H1 (cell line): ENCODE results near the gene PML. TPM values are rescaled to one million over a fixed set of nuclear protein-coding genes. Genes with fewer than 3 reads are reported as not detected.

Source experiments
- CTCF ChIA-PET: fragments of 300-600 bp; sonication (Branson Sonifier 250); formaldehyde crosslinking; loops from one replicate; lab custom pipeline; 2021; ENCODE audit not compliant: partially characterized antibody; lab: Charles Lee
- POLR2A ChIA-PET: fragments of 300-600 bp; sonication (Branson Sonifier 250); formaldehyde crosslinking; loops from one replicate; lab custom pipeline; 2021; ENCODE audit warnings: inconsistent platforms; ENCODE audit not compliant: partially characterized antibody; lab: Charles Lee
- DNase-seq, 2 experiments: peaks; one replicate each; pipeline versions ENCODE4 v3.0.0 to v3.0.0-alpha.2; 2010 to 2022; ENCODE audit warnings: low spot score in 2 of 2, low read depth in 1 of 2, mixed read lengths in 1 of 2
- FAIRE-seq: peaks from 2 replicates; lab custom pipeline; 2011; peaks lifted over from hg19 to GRCh38; lab: Jason Lieb, UNC
- H2AFZ ChIP-seq: 2 replicates; pipeline ENCODE4 v1.8.1; 2012; ENCODE audit warnings: low read length, inconsistent platforms
- H2AK5ac ChIP-seq: 2 replicates; pipeline ENCODE4 v1.6.1; 2013; ENCODE audit warnings: low read depth, low read length
- H2BK120ac ChIP-seq: replicated peaks from 2 replicates; pipeline ENCODE3; 2013; ENCODE audit warnings: low read depth, low read length, inconsistent platforms
- H2BK12ac ChIP-seq: 2 replicates; pipeline ENCODE4 v1.6.1; 2013; ENCODE audit warnings: low read depth, low read length
- H2BK15ac ChIP-seq: 2 replicates; pipeline ENCODE4 v1.6.1; 2013; ENCODE audit warnings: low read length
- H2BK20ac ChIP-seq: 2 replicates; pipeline ENCODE4 v1.6.1; 2013; ENCODE audit warnings: low read length
- H2BK5ac ChIP-seq: 2 replicates; pipeline ENCODE4 v1.6.1; 2013; ENCODE audit warnings: low read depth, low read length
- H3K14ac ChIP-seq: 2 replicates; pipeline ENCODE4 v1.6.1; 2013; ENCODE audit warnings: inconsistent platforms; ENCODE audit not compliant: insufficient read length
- H3K18ac ChIP-seq: 2 replicates; pipeline ENCODE4 v1.6.1; 2013; ENCODE audit warnings: low read length; ENCODE audit errors: extremely low read depth
- H3K23ac ChIP-seq: 2 replicates; pipeline ENCODE4 v1.6.1; 2013; ENCODE audit warnings: inconsistent platforms; ENCODE audit not compliant: insufficient read length
- H3K23me2 ChIP-seq: 2 replicates; pipeline ENCODE4 v1.6.1; 2013; ENCODE audit warnings: low read depth, low read length
- H3K27ac ChIP-seq: 2 replicates; pipeline ENCODE4 v1.6.1; 2011; ENCODE audit warnings: low read depth, low read length, inconsistent platforms
- H3K27me3 ChIP-seq, 4 experiments: replicated peaks in 1 of 4; 1 replicate in 1 of 4; 2 replicates in 3 of 4; pipeline versions ENCODE4 v1.6.1 to v1.8.1; 2011 to 2013; ENCODE audit warnings: low read length in 3 of 4, mild to moderate bottlenecking in 3 of 4, inconsistent platforms in 2 of 4, mixed read lengths in 2 of 4, moderate library complexity in 1 of 4; ENCODE audit not compliant: control insufficient read depth in 3 of 4, insufficient read depth in 3 of 4; ENCODE audit errors: extremely low read depth in 1 of 4
- H3K36me3 ChIP-seq, 4 experiments: 2 replicates each; pipeline versions ENCODE4 v1.6.1 to v1.8.1; 2011 to 2013; ENCODE audit warnings: mild to moderate bottlenecking in 4 of 4, low read length in 3 of 4, moderate library complexity in 2 of 4, control low read depth in 1 of 4, inconsistent platforms in 1 of 4; ENCODE audit not compliant: insufficient read depth in 4 of 4, control insufficient read depth in 2 of 4
- H3K4ac ChIP-seq: replicated peaks from 2 replicates; pipeline ENCODE3; 2013; ENCODE audit warnings: low read length, low read depth, mixed read lengths, inconsistent platforms; ENCODE audit not compliant: insufficient read length
- H3K4me1 ChIP-seq, 4 experiments: replicated peaks in 1 of 4; 1 replicate in 1 of 4; 2 replicates in 3 of 4; pipeline versions ENCODE4 v1.6.1 to v1.8.1; 2011 to 2013; ENCODE audit warnings: low read length in 3 of 4, inconsistent platforms in 2 of 4, mixed read lengths in 1 of 4; ENCODE audit not compliant: insufficient read depth in 4 of 4, control insufficient read depth in 3 of 4
- H3K4me2 ChIP-seq, 2 experiments: 2 replicates each; pipeline versions ENCODE4 v1.6.1 to v1.8.1; 2011 to 2013; ENCODE audit warnings: low read depth in 2 of 2, low read length in 2 of 2, control low read depth in 1 of 2, inconsistent platforms in 1 of 2, mild to moderate bottlenecking in 1 of 2; ENCODE audit not compliant: insufficient read depth in 1 of 2
- H3K4me3 ChIP-seq, 4 experiments: fragments of 200-600, 300-600 bp in 1 of 4; sonication (generic), shearing (Covaris generic), sonication (Bioruptor Twin) in 1 of 4; 2 replicates each; pipeline versions ENCODE4 v1.5.1 to v1.8.1; 2011 to 2016; ENCODE audit warnings: low read length in 4 of 4, low read depth in 3 of 4, control low read depth in 2 of 4, inconsistent platforms in 2 of 4, mild to moderate bottlenecking in 2 of 4, mixed read lengths in 1 of 4, moderate library complexity in 1 of 4; ENCODE audit not compliant: insufficient read depth in 2 of 4; ENCODE audit errors: extremely low read depth in 1 of 4
- H3K56ac ChIP-seq: replicated peaks from 2 replicates; pipeline ENCODE3; 2013; ENCODE audit warnings: low read depth, mild to moderate bottlenecking, mixed read lengths, low read length, inconsistent platforms; ENCODE audit not compliant: insufficient read length
- H3K79me1 ChIP-seq: 2 replicates; pipeline ENCODE4 v1.6.1; 2013; ENCODE audit warnings: low read depth, low read length, control low read depth
- H3K79me2 ChIP-seq, 2 experiments: 2 replicates each; pipeline versions ENCODE4 v1.6.1 to v1.8.1; 2012 to 2013; ENCODE audit warnings: low read length in 2 of 2, mild to moderate bottlenecking in 2 of 2, inconsistent platforms in 1 of 2; ENCODE audit not compliant: insufficient read depth in 2 of 2, control insufficient read depth in 1 of 2
- H3K9ac ChIP-seq, 4 experiments: replicated peaks in 1 of 4; 1 replicate in 1 of 4; 2 replicates in 3 of 4; pipeline versions ENCODE4 v1.6.1 to v1.8.1; 2011 to 2013; ENCODE audit warnings: low read depth in 3 of 4, low read length in 3 of 4, control low read depth in 2 of 4, mild to moderate bottlenecking in 2 of 4, moderate library complexity in 2 of 4, inconsistent platforms in 1 of 4; ENCODE audit errors: extremely low read depth in 1 of 4
- H3K9me3 ChIP-seq, 2 experiments: 2 replicates each; pipeline versions ENCODE4 v1.6.1 to v1.8.1; 2012 to 2013; ENCODE audit warnings: mild to moderate bottlenecking in 2 of 2, moderate library complexity in 2 of 2, control low read depth in 1 of 2, inconsistent platforms in 1 of 2, low read depth in 1 of 2, low read length in 1 of 2, mixed read lengths in 1 of 2; ENCODE audit not compliant: insufficient read depth in 2 of 2
- H4K20me1 ChIP-seq, 2 experiments: replicated peaks in 1 of 2; 2 replicates each; pipeline versions ENCODE3 to v1.8.1; 2011 to 2013; ENCODE audit warnings: inconsistent platforms in 2 of 2, low read length in 2 of 2, mild to moderate bottlenecking in 1 of 2; ENCODE audit not compliant: insufficient read depth in 2 of 2, control insufficient read depth in 1 of 2
- H4K5ac ChIP-seq: 2 replicates; pipeline ENCODE4 v1.6.1; 2013; ENCODE audit warnings: low read length, low read depth, mixed read lengths, inconsistent platforms; ENCODE audit not compliant: insufficient read length
- H4K8ac ChIP-seq: 2 replicates; pipeline ENCODE4 v1.8.0; 2013; ENCODE audit warnings: mild to moderate bottlenecking, moderate library complexity, low read length, inconsistent platforms; ENCODE audit not compliant: insufficient read depth; ENCODE audit errors: extremely low read depth
- H4K91ac ChIP-seq: replicated peaks from 2 replicates; pipeline ENCODE3; 2013; ENCODE audit warnings: low read length, mixed read lengths, inconsistent platforms; ENCODE audit not compliant: insufficient read length
- ASH2L ChIP-seq: fragments of 200-600, 300-600 bp; sonication (generic); IDR thresholded peaks from one replicate; pipeline ENCODE4 v1.7.1; 2017; ENCODE audit warnings: low read length
- BCL11A ChIP-seq, 2 experiments: IDR thresholded peaks; one replicate each; pipeline ENCODE4 v1.6.1; 2011; ENCODE audit warnings: low read depth in 2 of 2, low read length in 2 of 2, mild to moderate bottlenecking in 2 of 2
- CBX5 ChIP-seq: fragments of 300-800, 300-1000 bp; sonication (generic); IDR thresholded peaks from 2 replicates; pipeline ENCODE4 v1.7.1; 2016; ENCODE audit warnings: antibody characterized with exemption, low read length, low read depth
- CBX8 ChIP-seq: fragments of 300-800, 300-1000 bp; sonication (generic); IDR thresholded peaks from 2 replicates; pipeline ENCODE4 v1.7.1; 2016; ENCODE audit warnings: low read depth, low read length, borderline replicate concordance
- EP300 ChIP-seq, 2 experiments: IDR thresholded peaks; 1 replicate in 1 of 2; 2 replicates in 1 of 2; pipeline ENCODE4 v1.6.1; 2011 to 2012; ENCODE audit warnings: low read depth in 2 of 2, low read length in 2 of 2, mild to moderate bottlenecking in 2 of 2, borderline replicate concordance in 1 of 2, inconsistent platforms in 1 of 2, moderate library complexity in 1 of 2
- KDM1A ChIP-seq: fragments of 200-600, 300-600 bp; sonication (generic); IDR thresholded peaks from 2 replicates; pipeline ENCODE4 v1.7.1; 2016; ENCODE audit warnings: mild to moderate bottlenecking, low read length, borderline replicate concordance
- RAD21 ChIP-seq, 2 experiments: IDR thresholded peaks in 1 of 2; conservative IDR thresholded peaks in 1 of 2; 2 replicates each; pipeline ENCODE4 v1.6.1; 2011; ENCODE audit warnings: low read depth in 2 of 2, low read length in 2 of 2, improper control_type of control experiment in 1 of 2, inconsistent platforms in 1 of 2, mild to moderate bottlenecking in 1 of 2, moderate library complexity in 1 of 2
- SP1 ChIP-seq: IDR thresholded peaks from 2 replicates; pipeline ENCODE4 v1.6.1; 2011; ENCODE audit warnings: low read depth, low read length
- WGBS, 2 experiments: shearing (Covaris generic) in 1 of 2; methylation state at CpG; one replicate each; pipeline versions ENCODE4 v1.1.6 to v1.1.7; 2013 to 2015; ENCODE audit warnings: low lambda C conversion rate in 2 of 2, mixed read lengths in 2 of 2, inconsistent platforms in 1 of 2, low coverage in 1 of 2, missing lambda C conversion rate in 1 of 2; ENCODE audit not compliant: insufficient replicate concordance in 2 of 2, insufficient coverage in 1 of 2, insufficient read length in 1 of 2; ENCODE audit errors: extremely low coverage in 1 of 2, missing lambda C conversion rate in 1 of 2; 5-methylcytosine and 5-hydroxymethylcytosine counted together
- polyA plus RNA-seq, 7 experiments: library from polyadenylated mRNA; depleted of rRNA in 3 of 7; stranded (reverse) in 5 of 7; unstranded in 2 of 7; fragments of >200 nt in 5 of 7; fragments of 200-250 nt in 2 of 7; gene quantifications; 1 replicate in 5 of 7; 2 replicates in 1 of 7; 4 replicates in 1 of 7; pipeline versions ENCODE4 v1.2.1 to v1.2.3, GENCODE V29; 2011 to 2013; ENCODE audit warnings: missing spikeins in 2 of 7, mixed read lengths in 2 of 7
- total RNA-seq: library from RNA; stranded (reverse); fragmentation: NEBNext Ultra II Directional; extraction: Animal tissue kit (Norgen Biotek cat#: 25700); gene quantifications from 2 replicates; pipeline ENCODE4 v1.2.1, GENCODE V29; 2021
- TF ChIP-seq, protein P1 (sequence below): IDR thresholded peaks from 2 replicates; pipeline ENCODE4 v1.6.1; 2012; ENCODE audit warnings: low read length, inconsistent platforms

The PML gene
- total and polyA plus RNA-seq, 2 of the 8 experiments (the other 6 are each of a cell fraction or from before 2014, with no cell fraction given) = 14.9 to 30.3 TPM

DNA sequence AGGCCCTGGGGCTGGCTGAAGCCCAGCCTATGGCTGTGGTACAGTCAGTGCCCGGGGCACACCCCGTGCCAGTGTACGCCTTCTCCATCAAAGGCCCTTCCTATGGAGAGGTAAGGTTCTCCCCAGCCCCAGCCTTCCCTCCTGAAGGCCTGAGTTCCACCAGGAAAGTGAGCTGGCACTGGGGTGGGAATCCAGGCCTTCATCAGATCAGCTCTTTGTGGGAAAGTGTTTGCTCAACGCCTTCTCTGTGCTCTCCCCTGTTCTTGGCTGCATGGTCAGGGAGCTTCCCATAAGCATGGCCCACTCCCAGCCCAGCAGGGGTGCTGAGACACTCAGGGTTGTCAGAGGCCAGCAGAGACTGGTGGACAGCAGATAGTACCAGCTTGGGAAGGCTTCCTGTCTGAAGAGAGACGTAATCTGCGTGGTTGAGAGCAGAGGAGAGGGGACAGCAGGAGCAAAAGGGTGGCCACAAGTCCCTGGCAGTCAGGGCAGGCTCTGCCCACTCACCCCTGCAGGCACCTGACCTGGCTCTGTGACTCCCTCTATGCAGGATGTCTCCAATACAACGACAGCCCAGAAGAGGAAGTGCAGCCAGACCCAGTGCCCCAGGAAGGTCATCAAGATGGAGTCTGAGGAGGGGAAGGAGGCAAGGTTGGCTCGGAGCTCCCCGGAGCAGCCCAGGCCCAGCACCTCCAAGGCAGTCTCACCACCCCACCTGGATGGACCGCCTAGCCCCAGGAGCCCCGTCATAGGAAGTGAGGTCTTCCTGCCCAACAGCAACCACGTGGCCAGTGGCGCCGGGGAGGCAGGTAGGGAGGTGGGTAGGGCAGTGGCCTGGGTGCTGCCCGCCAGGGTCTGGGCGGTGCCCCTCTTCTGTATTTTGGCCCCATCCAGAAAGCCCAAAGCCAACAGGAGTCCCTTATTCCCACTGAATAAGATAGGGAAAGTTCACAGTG, 38.4 kb downstream of the PML start:
- Histone ChIP-seq H4K5ac (no peak overlapping the region), H3K9ac (no peak overlapping the region), H3K9me3 (no peaks in the 10 kb centered on the region), H4K20me1 (peaks cover 0 to 2% of the 10 kb centered on the region in 2 experiments), H2BK120ac (no peak overlapping the region), H3K27ac (no peak overlapping the region), H2BK5ac (no peak overlapping the region), H2BK12ac (no peak overlapping the region), H3K23ac (no peak overlapping the region), H2BK15ac (no peak overlapping the region), H3K36me3 (peaks cover 0 to 4% (median 0%) of the 10 kb centered on the region in 4 experiments; a peak in 3 of 8 replicates), H2AK5ac (no peak overlapping the region), H3K18ac (no peak overlapping the region), H3K4me2 (no peak overlapping the region), H3K79me1 (no peaks in the 10 kb centered on the region), H3K4ac (no peak overlapping the region), H3K56ac (no peak overlapping the region), H3K79me2 (no peaks in the 10 kb centered on the region), H3K4me3 (no peak overlapping the region), H2BK20ac (no peak overlapping the region), H3K23me2 (no peaks in the 10 kb centered on the region), H2AFZ (no peak overlapping the region), H3K27me3 (no peaks in the 10 kb centered on the region), H4K8ac (peak overlapping the region; percentile 16; the same call in 1 of the 2 replicates), H3K14ac (no peak overlapping the region), H4K91ac (no peak overlapping the region), H3K4me1 (peaks cover 0 to 7% (median 6%) of the 10 kb centered on the region in 4 experiments; a peak in 4 of 7 replicates)
- CTCF ChIA-PET = interaction anchor here (0.8 to 13.0 kb wide), 4 partner anchors 13 to 60 kb away, joined by 3 to 174 read pairs (median 61); partner anchors contain the start of gene PML
- POLR2A ChIA-PET = interaction anchor here (1.6 kb wide), 1 partner anchor 50 kb away, joined by 3 read pairs; no protein-coding TSS in a partner anchor
- DNase-seq = no peak
- FAIRE-seq = no peak
- WGBS, 2 experiments = 93% methylated on average over 10 of the region's 16 CpGs; no CpG with 5 or more reads in 1 of the 2 experiments
- TF ChIP-seq CBX5 (no peak), ASH2L (no peak), KDM1A (no peak), BCL11A (IDR thresholded peaks at IDR 0.05; ENCODE audit: low read depth in 2 of 2, low read length in 2 of 2) (no peak), SP1 (no peak), RAD21 (IDR thresholded peaks at IDR 0.05 in 1 of 2, conservative IDR thresholded peaks at IDR 0.05 in 1 of 2; ENCODE audit: low read depth in 2 of 2, low read length in 2 of 2) (no peak), EP300 (IDR thresholded peaks at IDR 0.05; ENCODE audit: borderline replicate concordance in 1 of 2, low read depth in 2 of 2, low read length in 2 of 2) (no peak), CBX8 (no peak)
- TF ChIP-seq, protein P1, sequence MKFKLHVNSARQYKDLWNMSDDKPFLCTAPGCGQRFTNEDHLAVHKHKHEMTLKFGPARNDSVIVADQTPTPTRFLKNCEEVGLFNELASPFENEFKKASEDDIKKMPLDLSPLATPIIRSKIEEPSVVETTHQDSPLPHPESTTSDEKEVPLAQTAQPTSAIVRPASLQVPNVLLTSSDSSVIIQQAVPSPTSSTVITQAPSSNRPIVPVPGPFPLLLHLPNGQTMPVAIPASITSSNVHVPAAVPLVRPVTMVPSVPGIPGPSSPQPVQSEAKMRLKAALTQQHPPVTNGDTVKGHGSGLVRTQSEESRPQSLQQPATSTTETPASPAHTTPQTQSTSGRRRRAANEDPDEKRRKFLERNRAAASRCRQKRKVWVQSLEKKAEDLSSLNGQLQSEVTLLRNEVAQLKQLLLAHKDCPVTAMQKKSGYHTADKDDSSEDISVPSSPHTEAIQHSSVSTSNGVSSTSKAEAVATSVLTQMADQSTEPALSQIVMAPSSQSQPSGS = no peak
